Embryonic facial prominence (tissue), 1 donor: ENCODE measurements around the gene SPDYE4.
"Not testable (repeated sequence)": the region's sequence is repeated elsewhere in the genome, so short reads cannot be mapped to it uniquely, and the experiment has no call there.

Source experiments
- DNase-seq: peaks from one replicate; pipeline ENCODE4 v3.0.0-alpha.2; 2016; ENCODE audit errors: extremely low spot score

The SPDYE4 gene

GRCh38 chr17:8758137-8758596, at the start of gene SPDYE4:
SPDYE4 (minus strand) TSS chr17:8758546; CDS start chr17:8758382, 164 bp downstream.
- no peak for DNase-seq

GRCh38 chr17:8806926-8807550, 48.7 kb upstream of the SPDYE4 start:
- DNase-seq = no peak

GRCh38 chr17:8806253-8806925, 48.0 kb upstream of the SPDYE4 start:
- DNase-seq = no peak

GRCh38 chr17:8805396-8805795, 47.0 kb upstream of the SPDYE4 start:
- DNase-seq = not testable (repeated sequence)

GRCh38 chr17:8803531-8804420, 45.4 kb upstream of the SPDYE4 start:
- no peak for DNase-seq

GRCh38 chr17:8801135-8801840, 42.9 kb upstream of the SPDYE4 start:
- no peak for DNase-seq

- no peak for DNase-seq
Measured at GRCh38 chr17:8800656-8801055, 42.3 kb upstream of the SPDYE4 start.

GRCh38 chr17:8799570-8800212, 41.3 kb upstream of the SPDYE4 start:
- no peak for DNase-seq

GRCh38 chr17:8798846-8799569, 40.7 kb upstream of the SPDYE4 start, which contains the start of gene MFSD6L:
MFSD6L (minus strand) TSS chr17:8799365; CDS start chr17:8799120, 245 bp downstream.
- DNase-seq = no peak

- no peak for DNase-seq
Measured at GRCh38 chr17:8798176-8798845, 40.0 kb upstream of the SPDYE4 start.

- DNase-seq = no peak
Measured at GRCh38 chr17:8797621-8798175, 39.4 kb upstream of the SPDYE4 start.

GRCh38 chr17:8794636-8795035, 36.3 kb upstream of the SPDYE4 start:
- no peak for DNase-seq

- DNase-seq = no peak
Measured at GRCh38 chr17:8793649-8794048, 35.3 kb upstream of the SPDYE4 start.

GRCh38 chr17:8792646-8793045, 34.3 kb upstream of the SPDYE4 start:
- DNase-seq = no peak

- no peak for DNase-seq
Measured at GRCh38 chr17:8791910-8792270, 33.5 kb upstream of the SPDYE4 start.

- no peak for DNase-seq
Measured at GRCh38 chr17:8791248-8791909, 33.0 kb upstream of the SPDYE4 start.

- no peak for DNase-seq
Measured at GRCh38 chr17:8789743-8790142, 31.4 kb upstream of the SPDYE4 start.

- DNase-seq = no peak
Measured at GRCh38 chr17:8788998-8789397, 30.7 kb upstream of the SPDYE4 start.
